ENCODE measurements around the gene PROSER3.

GRCh38 chr19:35725216-35725861 is 32.6 kb upstream of the PROSER3 start:
- TF ChIP-seq CTCF (IDR thresholded peaks at IDR 0.05; ENCODE audit: extremely low read depth in 1 of 2, insufficient read depth in 1 of 2, low read depth in 1 of 2, low read length in 2 of 2) (no peak), MAX (IDR thresholded peaks at IDR 0.05; ENCODE audit: insufficient read depth, insufficient read length) (no peak), POLR2AphosphoS5 (IDR thresholded peaks at IDR 0.05; ENCODE audit: insufficient read depth, low read depth, low read length) (no peak)
